Smooth muscle cell (in vitro differentiated cells): ENCODE data around the gene NLRP2B. TPM values are rescaled to one million over a fixed set of nuclear protein-coding genes. Genes with fewer than 3 reads are reported as not detected.

Source experiments
- DNase-seq: peaks from one replicate; lab custom pipeline; 2025; ENCODE audit not compliant: unreplicated experiment; lab: John Stamatoyannopoulos, UW
- H2AFZ ChIP-seq: fragments of 200-600 bp; sonication (generic); 2 replicates; pipeline ENCODE4 v1.6.0; 2016; ENCODE audit warnings: antibody characterized with exemption, low read depth, mild to moderate bottlenecking
- H3F3A ChIP-seq: fragments of 200-600 bp; sonication (generic); 2 replicates; pipeline ENCODE4 v1.6.0; 2017; ENCODE audit warnings: antibody characterized with exemption, low read depth
- H3K27ac ChIP-seq: fragments of 200-600 bp; sonication (generic); 2 replicates; pipeline ENCODE4 v1.5.1; 2016; ENCODE audit warnings: low read depth, mild to moderate bottlenecking
- H3K27me3 ChIP-seq: fragments of 200-600 bp; sonication (generic); 2 replicates; pipeline ENCODE4 v1.6.1; 2016; ENCODE audit warnings: low read depth, mild to moderate bottlenecking
- H3K36me3 ChIP-seq: fragments of 200-600 bp; sonication (generic); 2 replicates; pipeline ENCODE4 v1.5.1; 2016; ENCODE audit warnings: low read depth
- H3K4me1 ChIP-seq: fragments of 200-600 bp; sonication (generic); 2 replicates; pipeline ENCODE4 v1.5.1; 2016; ENCODE audit warnings: low read depth
- H3K4me2 ChIP-seq: fragments of 200-600 bp; sonication (generic); 2 replicates; pipeline ENCODE4 v1.6.0; 2016; ENCODE audit warnings: mild to moderate bottlenecking
- H3K4me3 ChIP-seq: fragments of 200-600 bp; sonication (generic); 2 replicates; pipeline ENCODE4 v1.5.1; 2016; ENCODE audit warnings: mild to moderate bottlenecking
- H3K79me2 ChIP-seq: fragments of 200-600 bp; sonication (generic); 2 replicates; pipeline ENCODE4 v1.6.0; 2016; ENCODE audit warnings: low read depth, mild to moderate bottlenecking
- H3K9ac ChIP-seq: fragments of 200-600 bp; sonication (generic); 2 replicates; pipeline ENCODE4 v1.6.0; 2016; ENCODE audit warnings: low read depth
- H3K9me3 ChIP-seq: fragments of 200-600 bp; sonication (generic); replicated peaks from 2 replicates; pipeline ENCODE4 v1.5.1; 2016; ENCODE audit warnings: low read depth
- H4K20me1 ChIP-seq: fragments of 200-600 bp; sonication (generic); 2 replicates; pipeline ENCODE4 v1.6.0; 2016; ENCODE audit warnings: low read depth
- CTCF ChIP-seq: fragments of 200-600 bp; sonication (generic); IDR thresholded peaks from 2 replicates; pipeline ENCODE4 v1.5.1; 2017; ENCODE audit warnings: borderline replicate concordance, mild to moderate bottlenecking, antibody characterized with exemption; ENCODE audit not compliant: insufficient read depth, poor library complexity, severe bottlenecking
- whole genome bisulfite sequencing: methylation state at CpG from one replicate; pipeline ENCODE4 v1.1.7; 2016; ENCODE audit warnings: low lambda C conversion rate; 5-methylcytosine and 5-hydroxymethylcytosine counted together
- polyA plus RNA-seq: library from polyadenylated mRNA; unstranded; fragments of >200 nt; fragmentation: Nextera tagmentation; extraction: Ambion mirVana; gene quantifications from 2 replicates; pipeline ENCODE4 v1.2.1, GENCODE V29; 2016
- total RNA-seq: library from RNA; depleted of rRNA; stranded (reverse); fragments of >200 nt; gene quantifications from 2 replicates; pipeline ENCODE4 v1.2.3, GENCODE V29; 2014

Gene NLRP2B
- total and polyA plus RNA-seq, 2 experiments from 2014 or later: not detected

DNA sequence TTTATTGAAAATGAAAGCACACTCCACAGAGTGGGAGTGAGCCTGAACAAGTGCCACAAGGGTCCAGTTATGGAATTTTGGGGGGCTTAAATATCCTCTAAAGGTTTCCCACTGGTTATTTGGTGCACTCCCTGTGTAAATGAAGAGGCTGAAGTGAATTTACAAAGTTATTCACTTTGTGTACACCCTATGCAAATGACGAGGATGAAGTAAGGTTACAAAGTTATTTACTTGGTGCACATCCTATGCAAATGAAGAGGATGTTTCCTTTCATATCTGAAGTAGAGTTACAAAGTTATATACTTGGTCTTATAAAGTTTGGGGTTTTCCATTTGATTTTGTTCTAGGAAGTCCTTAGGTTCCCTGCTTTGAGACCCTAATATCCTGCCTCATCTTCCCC is 13.1 kb downstream of the NLRP2B start:
- no peak overlapping the region for H3K9ac ChIP-seq
- no peaks in the 10 kb centered on the region for H4K20me1 ChIP-seq
- H3K4me1 ChIP-seq: no peaks in the 10 kb centered on the region
- no peak for TF ChIP-seq CTCF
- H2AFZ ChIP-seq: no peak overlapping the region
- no peaks in the 10 kb centered on the region for H3F3A ChIP-seq
- H3K4me3 ChIP-seq: no peak overlapping the region
- no peaks in the 10 kb centered on the region for H3K79me2 ChIP-seq
- no peaks in the 10 kb centered on the region for H3K27me3 ChIP-seq
- 44% methylated on average over 1 of the region's 1 CpG for WGBS
- H3K4me2 ChIP-seq: no peak overlapping the region
- H3K36me3 ChIP-seq: no peaks in the 10 kb centered on the region
- DNase-seq: no peak
- H3K27ac ChIP-seq: no peak overlapping the region
- H3K9me3 ChIP-seq: peaks cover 8% of the 10 kb centered on the region

- Histone ChIP-seq H3K4me2 (no peak overlapping the region), H3K4me3 (no peak overlapping the region), H3K79me2 (no peaks in the 10 kb centered on the region), H3K27me3 (no peaks in the 10 kb centered on the region), H3F3A (no peaks in the 10 kb centered on the region), H2AFZ (no peak overlapping the region), H3K27ac (no peak overlapping the region), H3K36me3 (no peaks in the 10 kb centered on the region), H3K9me3 (no peaks in the 10 kb centered on the region), H3K9ac (no peak overlapping the region), H3K4me1 (no peaks in the 10 kb centered on the region), H4K20me1 (no peaks in the 10 kb centered on the region)
- TF ChIP-seq CTCF: no peak
- no peak for DNase-seq
- 69% methylated on average over 2 of the region's 2 CpGs for WGBS
Measured at GRCh38 chrX:57655065-57655464, 25.0 kb downstream of the NLRP2B start.

GRCh38 chrX:57652705-57653104 is 27.4 kb downstream of the NLRP2B start:
- Histone ChIP-seq H3K4me2 (no peak overlapping the region), H3F3A (no peaks in the 10 kb centered on the region), H3K4me1 (no peaks in the 10 kb centered on the region), H3K27ac (no peak overlapping the region), H4K20me1 (no peaks in the 10 kb centered on the region), H3K9ac (no peak overlapping the region), H3K36me3 (no peaks in the 10 kb centered on the region), H3K9me3 (no peaks in the 10 kb centered on the region), H3K4me3 (no peak overlapping the region), H3K27me3 (no peaks in the 10 kb centered on the region), H2AFZ (no peak overlapping the region), H3K79me2 (no peaks in the 10 kb centered on the region)
- TF ChIP-seq CTCF: no peak
- WGBS: 36% methylated on average over 1 of the region's 1 CpG
- DNase-seq: no peak

DNA sequence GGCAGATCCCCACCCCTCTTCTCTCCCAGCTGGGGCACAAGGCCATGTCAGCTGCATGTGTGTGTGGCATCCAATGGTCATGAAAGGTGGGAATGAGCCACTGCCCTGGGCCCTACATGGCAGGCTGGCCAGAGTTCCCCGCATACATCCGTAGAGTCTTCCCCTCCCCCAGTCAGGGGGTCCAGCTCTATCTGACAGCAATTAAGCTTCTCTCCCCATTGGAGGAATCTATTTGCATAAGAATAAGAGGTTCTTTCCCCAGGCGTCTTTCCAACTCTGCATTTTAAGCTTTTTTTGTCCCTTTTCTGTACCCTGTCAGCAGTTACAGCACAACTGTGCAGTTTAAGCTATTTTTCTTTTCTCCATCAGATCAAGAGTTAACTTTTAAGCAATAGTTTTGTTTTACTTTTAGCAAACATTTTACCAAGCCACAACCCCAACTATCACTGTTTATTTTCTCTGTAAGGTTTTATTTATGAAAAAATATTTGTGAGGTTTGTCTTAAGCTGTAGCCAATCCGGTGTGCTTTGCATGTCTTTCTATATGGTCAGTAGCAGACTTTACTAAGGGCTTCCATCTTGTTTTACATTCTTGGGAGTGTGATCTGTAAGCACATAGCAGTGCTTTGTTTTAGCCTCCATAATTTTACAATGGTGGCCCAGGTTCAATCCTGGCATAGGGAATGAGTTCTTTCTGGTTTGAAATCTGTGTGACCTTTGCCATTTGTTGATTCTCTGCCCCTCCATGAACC is 28.7 kb downstream of the NLRP2B start:
- 74% methylated on average over 4 of the region's 4 CpGs for WGBS

More for the DNA sequence above, 28.7 kb downstream of the NLRP2B start:
- TF ChIP-seq CTCF: no peak
- H4K20me1 ChIP-seq: no peaks in the 10 kb centered on the region
- H3K9me3 ChIP-seq: no peaks in the 10 kb centered on the region
- no peak overlapping the region for H3K4me3 ChIP-seq
- no peak overlapping the region for H3K27ac ChIP-seq
- no peak for DNase-seq
- H3K4me2 ChIP-seq: no peak overlapping the region
- H3F3A ChIP-seq: no peaks in the 10 kb centered on the region
- H3K4me1 ChIP-seq: no peaks in the 10 kb centered on the region
- no peak overlapping the region for H2AFZ ChIP-seq
- H3K27me3 ChIP-seq: no peaks in the 10 kb centered on the region
- H3K79me2 ChIP-seq: no peaks in the 10 kb centered on the region
- no peaks in the 10 kb centered on the region for H3K36me3 ChIP-seq
- H3K9ac ChIP-seq: no peak overlapping the region
